HEK293T (cell line): Measurements from ENCODE around the gene GLB1L3.
"Not testable (repeated sequence)": the region's sequence is repeated elsewhere in the genome, so short reads cannot be mapped to it uniquely, and the experiment has no call there.

Experiments
- ARNT ChIP-seq: fragments of 450-650 bp; IDR thresholded peaks from 2 replicates; pipeline ENCODE4 v1.6.1; 2017; ENCODE audit warnings: mild to moderate bottlenecking
- BHLHE40 ChIP-seq: fragments of 450-650 bp; IDR thresholded peaks from 2 replicates; pipeline ENCODE4 v1.6.1; 2016; ENCODE audit warnings: mild to moderate bottlenecking, moderate library complexity, borderline replicate concordance
- ELF4 ChIP-seq: fragments of 450-650 bp; IDR thresholded peaks from 2 replicates; pipeline ENCODE4 v1.6.1; 2017; ENCODE audit warnings: antibody characterized with exemption
- FOXA1 ChIP-seq: fragments of 450-650 bp; IDR thresholded peaks from 2 replicates; pipeline ENCODE4 v1.6.1; 2016; ENCODE audit warnings: mild to moderate bottlenecking
- FOXK2 ChIP-seq: fragments of 450-650 bp; IDR thresholded peaks from 2 replicates; pipeline ENCODE4 v1.6.1; 2016; ENCODE audit warnings: mild to moderate bottlenecking
- FOXM1 ChIP-seq: fragments of 450-650 bp; IDR thresholded peaks from 2 replicates; pipeline ENCODE4 v1.6.1; 2017; ENCODE audit warnings: mild to moderate bottlenecking, borderline replicate concordance
- L3MBTL2 ChIP-seq: fragments of 450-650 bp; conservative IDR thresholded peaks from 2 replicates; pipeline ENCODE4 v1.6.1; 2016; ENCODE audit warnings: mild to moderate bottlenecking
- PKNOX1 ChIP-seq: fragments of 450-650 bp; IDR thresholded peaks from 2 replicates; pipeline ENCODE4 v1.6.1; 2016
- SP1 ChIP-seq: fragments of 450-650 bp; IDR thresholded peaks from 2 replicates; pipeline ENCODE4 v1.6.1; 2017
- SUZ12 ChIP-seq: fragments of 450-650 bp; IDR thresholded peaks from 2 replicates; pipeline ENCODE4 v1.6.1; 2016; ENCODE audit warnings: mild to moderate bottlenecking
- TARDBP ChIP-seq: fragments of 450-650 bp; IDR thresholded peaks from 2 replicates; pipeline ENCODE4 v1.6.1; 2016

DNA sequence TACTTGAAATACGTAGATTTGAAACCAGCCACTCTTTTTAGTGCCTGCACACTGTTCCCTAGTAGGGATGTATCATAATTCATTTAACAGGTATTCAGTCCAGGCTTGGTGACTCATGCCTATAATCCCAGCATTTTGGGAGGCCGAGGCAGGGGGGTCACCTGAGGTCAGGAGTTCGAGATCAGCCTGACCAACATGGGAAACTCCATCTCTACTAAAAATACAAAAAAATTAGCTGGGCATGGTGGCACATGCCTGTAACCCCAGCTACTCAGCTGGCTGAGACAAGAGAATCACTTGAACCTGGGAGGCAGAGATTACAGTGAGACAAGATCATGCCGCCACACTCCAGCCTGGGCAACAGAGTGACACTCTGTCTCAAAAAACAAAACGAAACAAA is 8.2 kb downstream of the GLB1L3 start:
- TF ChIP-seq PKNOX1, ARNT, FOXA1, SUZ12, FOXM1, TARDBP, SP1, BHLHE40, FOXK2, ELF4, L3MBTL2: not testable (repeated sequence)
